Choroid plexus epithelial cell (primary cell): ENCODE measurements around the gene MRGPRX3.

Experiments used
- DNase-seq: peaks from one replicate; pipeline ENCODE4 v3.0.0-alpha.2; 2010; ENCODE audit warnings: low read depth
- H3K4me3 ChIP-seq: 2 replicates; pipeline ENCODE4 v1.5.1; 2011; ENCODE audit warnings: low read depth, mild to moderate bottlenecking, control low read depth, low read length, moderate library complexity
- TF ChIP-seq, protein P1 (sequence below): conservative IDR thresholded peaks from 2 replicates; pipeline ENCODE4 v1.5.1; 2011; ENCODE audit warnings: low read depth, mild to moderate bottlenecking, control low read depth, inconsistent platforms, low read length, moderate library complexity

Gene MRGPRX3

DNA sequence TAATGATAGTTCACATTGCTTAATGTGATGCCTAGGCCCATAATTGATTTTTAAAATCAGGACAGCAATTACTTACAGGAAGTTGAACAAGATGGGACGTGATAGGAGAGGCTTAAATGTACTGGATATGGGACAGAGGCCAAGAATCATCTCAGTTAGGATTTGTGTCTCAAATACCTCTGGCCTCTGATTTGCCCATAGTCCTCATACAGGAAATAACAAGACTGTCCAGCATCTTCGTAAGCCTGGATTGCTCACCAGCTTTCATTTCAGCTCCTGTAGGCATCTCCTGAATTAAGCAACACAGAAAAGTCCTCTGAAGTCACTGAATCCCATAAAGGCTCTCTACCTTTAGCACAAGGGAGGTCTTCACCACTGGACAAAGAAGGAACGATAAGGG, at the start of gene MRGPRX3:
Gene MRGPRX3 (plus strand): TSS at position 231 of the 400 bp plus-strand sequence. CDS start 4,632 bp downstream, outside the sequence.
- peak; percentile 10 for DNase-seq
- no peak within 1 kb of the TSS for H3K4me3 ChIP-seq
- TF ChIP-seq, protein P1, sequence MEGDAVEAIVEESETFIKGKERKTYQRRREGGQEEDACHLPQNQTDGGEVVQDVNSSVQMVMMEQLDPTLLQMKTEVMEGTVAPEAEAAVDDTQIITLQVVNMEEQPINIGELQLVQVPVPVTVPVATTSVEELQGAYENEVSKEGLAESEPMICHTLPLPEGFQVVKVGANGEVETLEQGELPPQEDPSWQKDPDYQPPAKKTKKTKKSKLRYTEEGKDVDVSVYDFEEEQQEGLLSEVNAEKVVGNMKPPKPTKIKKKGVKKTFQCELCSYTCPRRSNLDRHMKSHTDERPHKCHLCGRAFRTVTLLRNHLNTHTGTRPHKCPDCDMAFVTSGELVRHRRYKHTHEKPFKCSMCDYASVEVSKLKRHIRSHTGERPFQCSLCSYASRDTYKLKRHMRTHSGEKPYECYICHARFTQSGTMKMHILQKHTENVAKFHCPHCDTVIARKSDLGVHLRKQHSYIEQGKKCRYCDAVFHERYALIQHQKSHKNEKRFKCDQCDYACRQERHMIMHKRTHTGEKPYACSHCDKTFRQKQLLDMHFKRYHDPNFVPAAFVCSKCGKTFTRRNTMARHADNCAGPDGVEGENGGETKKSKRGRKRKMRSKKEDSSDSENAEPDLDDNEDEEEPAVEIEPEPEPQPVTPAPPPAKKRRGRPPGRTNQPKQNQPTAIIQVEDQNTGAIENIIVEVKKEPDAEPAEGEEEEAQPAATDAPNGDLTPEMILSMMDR, result no peak

DNA sequence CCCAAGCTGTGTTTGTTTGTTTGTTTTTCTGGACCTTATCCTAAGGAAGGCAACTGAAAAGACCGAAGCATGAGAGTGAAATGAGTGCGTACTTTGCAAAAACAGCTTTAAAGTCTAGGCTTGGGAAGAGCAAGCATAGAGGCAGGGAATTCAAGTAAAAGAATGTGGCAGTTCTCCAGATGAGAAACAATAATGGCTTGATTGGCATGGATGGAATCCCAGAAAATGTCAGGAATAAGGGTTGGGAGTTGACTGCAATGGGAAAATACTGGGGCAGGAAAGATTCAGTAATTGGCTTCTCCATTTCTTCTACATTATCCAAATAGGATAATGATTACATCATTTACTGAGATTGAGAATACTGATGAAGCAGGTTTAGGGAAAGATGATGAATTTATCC, 44.0 kb upstream of the MRGPRX3 start:
- DNase-seq, result no peak
- TF ChIP-seq, protein P1, result no peak
- H3K4me3 ChIP-seq, result no peak overlapping the region

DNA sequence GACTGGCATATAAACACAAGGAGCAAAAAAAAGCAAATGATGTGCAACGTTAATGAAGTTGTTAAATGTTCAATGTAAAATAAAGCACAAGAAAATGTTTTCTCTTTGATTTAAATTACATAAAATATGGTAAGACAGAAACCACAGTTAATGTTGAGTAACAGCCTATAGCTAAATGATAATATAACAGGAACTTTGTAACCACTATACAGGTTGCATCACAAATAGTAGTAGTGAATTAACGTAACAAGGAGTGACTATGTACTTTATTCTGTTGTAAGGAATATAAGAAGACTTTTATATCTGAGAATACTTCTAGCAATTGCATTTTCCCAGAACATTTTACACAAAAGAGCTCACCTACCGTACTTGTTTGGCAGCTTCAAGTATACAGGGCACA, 43.4 kb upstream of the MRGPRX3 start:
- no peak for DNase-seq
- TF ChIP-seq, protein P1, result no peak
- H3K4me3 ChIP-seq, result no peak overlapping the region

DNA sequence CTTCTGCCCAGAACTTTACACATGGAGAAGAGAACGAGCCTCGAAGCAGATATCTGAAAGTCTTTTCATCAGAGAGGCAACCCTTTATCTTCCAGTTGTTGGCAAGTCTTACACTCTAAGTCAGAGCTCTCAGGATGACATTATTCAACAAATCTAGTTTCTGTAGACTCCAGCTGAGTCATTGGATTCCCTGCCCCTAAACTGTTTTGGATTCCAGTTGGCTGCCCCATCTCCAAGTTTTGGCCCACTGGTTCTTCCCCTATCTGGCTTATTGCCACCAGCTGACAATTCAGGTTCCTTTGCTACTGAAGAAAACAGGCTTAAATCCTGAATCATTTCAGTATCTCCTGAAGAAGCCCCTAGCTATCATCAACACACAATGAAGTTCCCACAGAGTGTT, 40.6 kb upstream of the MRGPRX3 start:
- TF ChIP-seq, protein P1, result no peak
- no peak overlapping the region for H3K4me3 ChIP-seq
- no peak for DNase-seq

DNA sequence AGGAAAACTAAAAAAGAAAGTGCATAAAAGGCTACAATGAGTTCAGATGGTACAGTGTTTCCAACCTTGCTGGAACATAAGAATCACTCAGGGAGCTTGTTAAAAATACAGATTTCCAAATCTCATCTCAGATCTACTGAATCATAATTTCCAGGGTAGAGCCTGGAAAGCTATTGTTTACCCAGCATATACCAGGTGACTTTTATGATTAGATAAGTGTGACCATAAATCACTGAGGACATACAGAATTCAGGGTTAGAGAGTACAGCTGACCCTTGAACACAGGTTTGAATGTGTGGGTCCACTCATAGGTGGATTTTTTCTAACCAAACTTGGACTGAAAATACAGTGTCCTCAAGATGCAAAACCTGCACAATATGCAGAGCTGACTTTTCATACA, 38.4 kb upstream of the MRGPRX3 start:
- H3K4me3 ChIP-seq, result no peak overlapping the region
- DNase-seq, result no peak
- TF ChIP-seq, protein P1, result no peak

DNA sequence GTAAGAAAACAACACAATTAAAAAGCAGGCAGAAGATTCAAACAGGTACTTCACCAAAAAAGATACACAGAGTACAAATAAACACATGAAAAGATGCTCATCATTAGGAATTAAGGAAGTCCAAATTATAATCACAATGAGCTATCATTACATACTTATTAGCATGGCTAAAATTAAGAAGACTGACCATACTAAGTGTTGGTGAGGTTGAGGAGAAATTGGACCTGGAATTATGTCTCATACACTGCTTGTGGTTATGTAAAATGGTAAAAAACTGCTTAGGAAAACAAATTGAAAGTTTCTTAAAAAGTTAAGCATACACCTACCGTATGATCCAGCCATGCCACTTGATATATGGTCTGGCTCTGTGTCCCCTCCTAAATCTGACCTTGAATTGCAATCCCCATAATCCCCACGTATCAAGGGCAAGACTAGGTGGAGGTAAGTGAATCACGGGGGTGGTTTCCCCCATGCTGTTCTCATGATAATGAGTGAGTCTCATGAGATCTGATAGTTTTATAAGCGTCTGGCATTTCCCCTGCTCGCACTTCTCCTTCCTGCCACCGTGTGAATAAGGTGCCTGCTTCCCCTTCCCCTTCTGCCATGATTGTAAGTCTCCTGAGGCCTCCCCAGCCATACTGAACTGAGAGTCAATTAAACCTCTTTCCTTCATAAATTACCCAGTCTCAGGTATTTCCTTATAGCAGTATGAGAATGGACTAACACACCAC, 31.3 kb upstream of the MRGPRX3 start:
- DNase-seq, result no peak
- TF ChIP-seq, protein P1, result no peak
- H3K4me3 ChIP-seq, result no peak overlapping the region

DNA sequence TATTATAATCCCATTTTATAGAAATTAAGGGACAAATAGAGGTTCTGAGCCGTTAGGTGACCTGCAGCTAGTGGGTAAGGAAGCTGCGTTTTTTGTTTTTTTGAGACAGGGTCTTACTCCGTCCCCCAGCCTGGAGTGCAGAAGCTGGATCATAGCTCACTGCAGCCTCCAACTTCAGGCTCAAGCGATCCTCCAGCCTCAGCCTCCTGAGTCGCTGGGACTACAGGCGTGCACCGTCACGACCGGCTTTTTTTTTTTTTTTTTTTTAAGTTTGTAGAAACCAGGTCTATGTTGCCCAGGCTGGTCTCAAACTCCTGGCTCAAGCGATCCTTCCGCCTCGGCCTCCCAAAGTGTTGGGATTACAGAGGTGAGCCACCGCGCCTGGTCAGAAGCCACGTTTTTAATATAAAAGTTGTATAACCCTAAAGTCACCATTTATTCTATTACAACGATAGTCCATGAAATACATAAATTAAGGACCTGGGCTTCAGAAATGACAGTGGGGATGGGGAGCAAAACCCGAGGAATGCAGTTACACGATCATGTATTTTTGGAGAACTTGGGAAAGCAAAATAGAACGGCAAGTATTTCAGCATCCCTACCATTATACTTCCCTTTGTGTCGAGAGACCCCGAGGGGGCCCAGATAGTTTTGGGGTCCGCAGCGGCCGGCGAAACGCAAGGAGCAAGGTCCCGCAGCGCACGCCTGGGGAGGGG, 27.1 kb upstream of the MRGPRX3 start:
- H3K4me3 ChIP-seq, result peak overlapping the region; percentile 93
- no peak for DNase-seq
- TF ChIP-seq, protein P1, result no peak
